ENCODE results near the gene ACTR1A. TPM values are rescaled to one million over a fixed set of nuclear protein-coding genes. Genes with fewer than 3 reads are reported as not detected.

The ACTR1A gene
- total RNA-seq (10 to 100 TPM; 57.5 to 58.0 TPM), total RNA-seq (80.2 to 138 reads per million in 2 donors)

GRCh38 chr10:102502337-102503151 lies at the start of gene ACTR1A:
Gene ACTR1A (minus strand): TSS chr10:102502712. CDS start chr10:102502647, 65 bp downstream.
- H3K27me3 Mint-ChIP-seq, result no peaks in the 10 kb centered on the region
- peaks cover 29% of the 10 kb centered on the region for H3K4me1 Mint-ChIP-seq
- H3K36me3 Mint-ChIP-seq (ENCODE audit: low read depth), result no peaks in the 10 kb centered on the region
- peak; percentile 71 for ATAC-seq
- H3K9me3 ChIP-seq (ENCODE audit: control insufficient read depth, low read length, poor library complexity, severe bottlenecking), result no peaks in the 10 kb centered on the region
- H3K27ac Mint-ChIP-seq, result no peak within 1 kb of the TSS
- no peak within 1 kb of the TSS for H3K4me3 Mint-ChIP-seq
- peak; percentile 88 to 93 (median 90) for DNase-seq

GRCh38 chr10:102550636-102551210 lies 48.2 kb upstream of the ACTR1A start:
- Mint-ChIP-seq H3K27me3 (no peaks in the 10 kb centered on the region), H3K4me3 (no peak overlapping the region), H3K4me1 (peaks cover 26% of the 10 kb centered on the region), H3K27ac (no peak overlapping the region), H3K36me3 (ENCODE audit: low read depth) (peaks cover 2% of the 10 kb centered on the region)
- ATAC-seq (no peak), DNase-seq (no peak)
- no peaks in the 10 kb centered on the region for H3K9me3 ChIP-seq (ENCODE audit: control insufficient read depth, low read length, poor library complexity, severe bottlenecking)

GRCh38 chr10:102549549-102549948 lies 47.0 kb upstream of the ACTR1A start:
- ATAC-seq, result no peak
- Mint-ChIP-seq H3K27me3 (no peaks in the 10 kb centered on the region), H3K36me3 (ENCODE audit: low read depth) (peaks cover 2% of the 10 kb centered on the region)

GRCh38 chr10:102546606-102547320 lies 44.3 kb upstream of the ACTR1A start:
- no peak overlapping the region for H3K27ac Mint-ChIP-seq
- H3K4me1 Mint-ChIP-seq, result peaks cover 22% of the 10 kb centered on the region
- H3K4me3 Mint-ChIP-seq, result no peak overlapping the region
- H3K27me3 Mint-ChIP-seq, result no peaks in the 10 kb centered on the region
- no peaks in the 10 kb centered on the region for H3K36me3 Mint-ChIP-seq (ENCODE audit: low read depth)
- ATAC-seq (no peak), DNase-seq (no peak)
- no peaks in the 10 kb centered on the region for H3K9me3 ChIP-seq (ENCODE audit: control insufficient read depth, low read length, poor library complexity, severe bottlenecking)

More at GRCh38 chr10:102549549-102549948, 47.0 kb upstream of the ACTR1A start:
- no peak overlapping the region for H3K4me3 Mint-ChIP-seq
- no peak overlapping the region for H3K27ac Mint-ChIP-seq
- peaks cover 27% of the 10 kb centered on the region for H3K4me1 Mint-ChIP-seq
- DNase-seq, result no peak
- H3K9me3 ChIP-seq (ENCODE audit: control insufficient read depth, low read length, poor library complexity, severe bottlenecking), result no peaks in the 10 kb centered on the region

GRCh38 chr10:102545997-102546396 lies 43.5 kb upstream of the ACTR1A start:
- Mint-ChIP-seq H3K27me3 (no peaks in the 10 kb centered on the region), H3K27ac (no peak overlapping the region), H3K4me3 (no peak overlapping the region), H3K4me1 (peaks cover 22% of the 10 kb centered on the region), H3K36me3 (ENCODE audit: low read depth) (no peaks in the 10 kb centered on the region)
- ATAC-seq (no peak), DNase-seq (no peak)
- H3K9me3 ChIP-seq (ENCODE audit: control insufficient read depth, low read length, poor library complexity, severe bottlenecking), result no peaks in the 10 kb centered on the region

GRCh38 chr10:102545265-102545871 lies 42.9 kb upstream of the ACTR1A start:
- Mint-ChIP-seq H3K36me3 (ENCODE audit: low read depth) (no peaks in the 10 kb centered on the region), H3K27me3 (no peaks in the 10 kb centered on the region), H3K27ac (no peak overlapping the region), H3K4me1 (peaks cover 22% of the 10 kb centered on the region), H3K4me3 (no peak overlapping the region)
- no peaks in the 10 kb centered on the region for H3K9me3 ChIP-seq (ENCODE audit: control insufficient read depth, low read length, poor library complexity, severe bottlenecking)
- ATAC-seq (no peak), DNase-seq (no peak)

- H3K36me3 Mint-ChIP-seq (ENCODE audit: low read depth), result no peaks in the 10 kb centered on the region
- H3K27me3 Mint-ChIP-seq, result no peaks in the 10 kb centered on the region
- DNase-seq, result no peak
- no peak overlapping the region for H3K4me3 Mint-ChIP-seq
- peak overlapping the region; percentile 88 for H3K27ac Mint-ChIP-seq
- H3K9me3 ChIP-seq (ENCODE audit: control insufficient read depth, low read length, poor library complexity, severe bottlenecking), result no peaks in the 10 kb centered on the region
- no peak for ATAC-seq
- peaks cover 14% of the 10 kb centered on the region for H3K4me1 Mint-ChIP-seq
These were observed 40.4 kb upstream of the ACTR1A start for GRCh38 chr10:102542800-102543418.

- peaks cover 6% of the 10 kb centered on the region for H3K36me3 Mint-ChIP-seq (ENCODE audit: low read depth)
- ATAC-seq, result no peak
- H3K27ac Mint-ChIP-seq, result no peak overlapping the region
- no peaks in the 10 kb centered on the region for H3K9me3 ChIP-seq (ENCODE audit: control insufficient read depth, low read length, poor library complexity, severe bottlenecking)
- no peak overlapping the region for H3K4me3 Mint-ChIP-seq
- DNase-seq, result no peak
- no peaks in the 10 kb centered on the region for H3K27me3 Mint-ChIP-seq
- peaks cover 8% of the 10 kb centered on the region for H3K4me1 Mint-ChIP-seq
These were observed 37.5 kb upstream of the ACTR1A start for GRCh38 chr10:102540023-102540422.

- no peak for ATAC-seq
- H3K9me3 ChIP-seq (ENCODE audit: control insufficient read depth, low read length, poor library complexity, severe bottlenecking), result no peaks in the 10 kb centered on the region
- no peak for DNase-seq
- no peak overlapping the region for H3K4me3 Mint-ChIP-seq
- no peaks in the 10 kb centered on the region for H3K27me3 Mint-ChIP-seq
- peaks cover 6% of the 10 kb centered on the region for H3K36me3 Mint-ChIP-seq (ENCODE audit: low read depth)
- no peak overlapping the region for H3K27ac Mint-ChIP-seq
- peaks cover 13% of the 10 kb centered on the region for H3K4me1 Mint-ChIP-seq
These were observed 36.3 kb upstream of the ACTR1A start for GRCh38 chr10:102538811-102539210.

- DNase-seq (no peak), ATAC-seq (no peak)
- H3K9me3 ChIP-seq (ENCODE audit: control insufficient read depth, low read length, poor library complexity, severe bottlenecking), result no peaks in the 10 kb centered on the region
- Mint-ChIP-seq H3K4me1 (peaks cover 15% of the 10 kb centered on the region), H3K36me3 (ENCODE audit: low read depth) (peaks cover 6% of the 10 kb centered on the region), H3K27me3 (no peaks in the 10 kb centered on the region), H3K4me3 (no peak overlapping the region), H3K27ac (no peak overlapping the region)
These were observed 35.4 kb upstream of the ACTR1A start for GRCh38 chr10:102537948-102538347.

- no peak overlapping the region for H3K27ac Mint-ChIP-seq
- no peaks in the 10 kb centered on the region for H3K9me3 ChIP-seq (ENCODE audit: control insufficient read depth, low read length, poor library complexity, severe bottlenecking)
- H3K4me1 Mint-ChIP-seq, result peaks cover 20% of the 10 kb centered on the region
- no peak for ATAC-seq
- peaks cover 10% of the 10 kb centered on the region for H3K36me3 Mint-ChIP-seq (ENCODE audit: low read depth)
- no peak overlapping the region for H3K4me3 Mint-ChIP-seq
- DNase-seq, result no peak
- H3K27me3 Mint-ChIP-seq, result no peaks in the 10 kb centered on the region
These were observed 34.9 kb upstream of the ACTR1A start for GRCh38 chr10:102537367-102537766.

- Mint-ChIP-seq H3K4me3 (no peak overlapping the region), H3K4me1 (peaks cover 24% of the 10 kb centered on the region), H3K27ac (no peak overlapping the region), H3K36me3 (ENCODE audit: low read depth) (peaks cover 10% of the 10 kb centered on the region), H3K27me3 (no peaks in the 10 kb centered on the region)
- DNase-seq (no peak), ATAC-seq (no peak)
- no peaks in the 10 kb centered on the region for H3K9me3 ChIP-seq (ENCODE audit: control insufficient read depth, low read length, poor library complexity, severe bottlenecking)
These were observed 33.1 kb upstream of the ACTR1A start for GRCh38 chr10:102535481-102536147.
